GM06990 (cell line): ENCODE data around the gene TIMP1.

Source experiments
- DNase-seq: peaks from one replicate; pipeline ENCODE4 v3.0.0-alpha.2; 2011; ENCODE audit not compliant: insufficient read length; ENCODE audit errors: extremely low read depth
- H3K27me3 ChIP-seq: replicated peaks from 2 replicates; pipeline ENCODE4 v1.6.0; 2011; ENCODE audit warnings: low read length; ENCODE audit not compliant: control insufficient read depth, insufficient read depth
- H3K36me3 ChIP-seq: 2 replicates; pipeline ENCODE4 v1.5.1; 2011; ENCODE audit warnings: low read length; ENCODE audit not compliant: control insufficient read depth, insufficient read depth
- H3K4me3 ChIP-seq: replicated peaks from 2 replicates; pipeline ENCODE4 v1.5.1; 2011; ENCODE audit warnings: low read depth, mild to moderate bottlenecking, control low read depth, low read length
- CTCF ChIP-seq: IDR thresholded peaks from 2 replicates; pipeline ENCODE4 v1.5.1; 2011; ENCODE audit warnings: low read length, control low read depth, mild to moderate bottlenecking, inconsistent platforms; ENCODE audit not compliant: insufficient read depth, poor library complexity, severe bottlenecking

Gene TIMP1

DNA sequence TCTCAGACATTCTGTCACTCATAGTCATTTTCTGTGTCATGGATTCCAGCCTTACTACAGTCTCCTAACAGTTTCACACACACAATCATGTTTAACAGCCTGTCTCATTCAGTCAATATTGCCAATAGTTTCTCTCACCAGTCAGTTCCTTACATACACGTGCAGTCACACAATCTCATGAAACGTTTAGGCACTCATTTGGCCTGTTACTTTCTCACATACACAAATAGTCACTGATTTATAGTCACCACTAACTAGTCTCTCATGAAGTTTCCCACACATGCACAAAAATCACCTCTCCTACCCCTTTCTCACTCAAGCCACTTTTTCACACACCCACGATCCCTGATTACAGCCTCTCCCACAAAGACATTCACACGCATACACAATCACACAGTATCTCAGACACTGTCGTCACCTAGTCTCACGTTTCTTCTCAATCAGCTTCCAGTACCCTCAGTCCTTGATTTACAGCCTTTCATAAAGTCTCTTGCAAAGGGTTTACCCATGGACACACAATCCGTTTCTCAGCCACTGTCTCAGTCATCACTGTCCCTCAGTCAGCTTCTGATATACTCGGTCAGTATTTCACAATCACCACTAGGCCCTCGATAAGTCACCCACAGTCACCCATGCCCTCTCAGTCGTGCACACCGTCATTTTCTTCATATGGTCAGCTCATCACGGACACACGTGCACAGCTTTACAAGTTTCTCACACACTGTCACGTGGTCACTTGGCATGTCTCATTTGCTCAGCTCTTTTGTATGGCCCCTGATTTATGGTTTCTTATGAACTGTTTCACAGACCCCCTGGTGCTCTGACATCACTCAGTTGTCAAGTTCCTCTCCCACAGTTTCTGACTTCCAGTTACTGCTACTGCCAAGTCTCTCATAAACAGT is 51.7 kb downstream of the TIMP1 start:
- no peaks in the 10 kb centered on the region for H3K27me3 ChIP-seq
- H3K4me3 ChIP-seq = no peak overlapping the region
- TF ChIP-seq CTCF = no peak

GRCh38 chrX:47634871-47635575 is 52.8 kb downstream of the TIMP1 start:
- DNase-seq = no peak
- Histone ChIP-seq H3K4me3 (no peak overlapping the region), H3K36me3 (no peaks in the 10 kb centered on the region; the same call in none of the 2 replicates), H3K27me3 (no peaks in the 10 kb centered on the region)
- no peak for TF ChIP-seq CTCF

More for the DNA sequence above, 51.7 kb downstream of the TIMP1 start:
- H3K36me3 ChIP-seq = no peaks in the 10 kb centered on the region; the same call in none of the 2 replicates
- no peak for DNase-seq
